ENCODE data around the gene CAPG.

Gene CAPG

GRCh38 chr2:85355521-85355920, 54.6 kb downstream of the CAPG start:
- DNase-seq: no peak

- DNase-seq: no peak
Observed at GRCh38 chr2:85355073-85355410, 55.1 kb downstream of the CAPG start.

- DNase-seq: peak; percentile 99
Observed at GRCh38 chr2:85354286-85355072, 55.7 kb downstream of the CAPG start, which contains the start of the genes ELMOD3 and RETSAT. Gene ELMOD3 (plus strand): TSS chr2:85354769. CDS start chr2:85357199, 2,430 bp downstream. Gene RETSAT (minus strand): TSS chr2:85354528. CDS start chr2:85354507, 21 bp downstream.

GRCh38 chr2:85353876-85354285, 56.3 kb downstream of the CAPG start:
- DNase-seq: peak; percentile 10

- no peak for DNase-seq
Observed at GRCh38 chr2:85347599-85347998, 62.6 kb downstream of the CAPG start.

All from CD4-positive, alpha-beta T cell treated with Interleukin-12 subunit alpha and Interleukin-12 subunit beta, for 1 hour (primary cell).